ENCODE data around the gene GNB2. TPM values are rescaled to one million over a fixed set of nuclear protein-coding genes. Genes with fewer than 3 reads are reported as not detected.

The GNB2 gene
- total and polyA plus RNA-seq, 2 of the 13 experiments (the other 11 are each of a cell fraction or from before 2014, with no cell fraction given) = 48.3 to 67.1 TPM

- TF ChIP-seq RFXANK (CRISPR knock-in tag; IDR thresholded peaks at IDR 0.05) = no peak
- no peak; the same call in 1 of the 2 replicates for TF ChIP-seq ZNF337 (CRISPR knock-in tag; IDR thresholded peaks at IDR 0.05; ENCODE audit: borderline replicate concordance, low read depth)
- no peak for TF ChIP-seq ZBTB40 (IDR thresholded peaks at IDR 0.05)
- no peak; the same call in 1 of the 2 replicates for TF ChIP-seq ZBTB40 (CRISPR knock-in tag; IDR thresholded peaks at IDR 0.05)
- TF ChIP-seq SETDB1 (CRISPR knock-in tag; IDR thresholded peaks at IDR 0.05; ENCODE audit: borderline replicate concordance) = no peak
- peak; percentile 87 for TF ChIP-seq HBP1 (CRISPR knock-in tag; IDR thresholded peaks at IDR 0.05; ENCODE audit: low read depth)
- no peak for TF ChIP-seq ZNF704 (CRISPR knock-in tag; IDR thresholded peaks at IDR 0.05; ENCODE audit: borderline replicate concordance)
- peak; percentile 64; the same call in 1 of the 2 replicates for TF ChIP-seq SOX5 (CRISPR knock-in tag; IDR thresholded peaks at IDR 0.05; ENCODE audit: borderline replicate concordance)
- TF ChIP-seq HNF1A (IDR thresholded peaks at IDR 0.05; ENCODE audit: low read depth) = no peak
- TF ChIP-seq HNF1A (CRISPR knock-in tag; IDR thresholded peaks at IDR 0.05; ENCODE audit: borderline replicate concordance) = peak; percentile 56; the same call in 1 of the 2 replicates
Observed at GRCh38 chr7:100705753-100706671, 32.5 kb downstream of the GNB2 start, which contains the start of gene POP7 (continued).
